ENCODE results near the gene TEDDM1. TPM values are rescaled to one million over a fixed set of nuclear protein-coding genes. Genes with fewer than 3 reads are reported as not detected.
"Not testable (repeated sequence)": the region's sequence is repeated elsewhere in the genome, so short reads cannot be mapped to it uniquely, and the experiment has no call there.

The TEDDM1 gene
- total RNA-seq, 2 donors from 2014 or later, result not detected

DNA sequence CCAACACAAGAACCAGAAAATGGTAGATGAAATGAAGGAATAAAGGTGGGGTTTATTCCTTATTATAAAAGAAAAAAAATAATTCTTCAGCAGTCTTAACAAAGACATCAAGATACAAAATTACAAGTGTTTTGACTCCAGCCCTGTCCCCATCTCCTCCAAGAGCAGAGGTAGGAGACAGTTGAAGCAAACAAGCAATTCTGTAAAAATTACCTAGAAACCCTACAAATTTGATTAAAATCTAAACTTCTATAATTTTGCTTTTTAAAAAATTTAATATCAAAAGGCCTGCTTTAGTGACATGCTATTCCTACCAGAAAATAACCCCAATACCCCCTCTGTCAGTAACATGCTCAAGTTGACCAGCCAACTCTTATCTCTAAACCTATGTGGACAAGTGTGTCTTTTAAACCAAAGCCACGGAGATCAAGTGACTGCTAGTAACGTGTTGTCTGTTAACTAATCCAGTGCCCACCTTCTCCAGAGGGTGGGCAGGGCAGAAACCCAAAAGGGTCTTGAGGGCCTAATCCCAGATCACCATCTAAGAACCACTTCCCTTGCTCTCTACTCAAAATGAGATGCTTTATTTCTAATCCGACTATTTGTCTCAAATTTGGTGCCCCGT, 17.3 kb downstream of the TEDDM1 start:
- Mint-ChIP-seq H3K27me3 (no peaks in the 10 kb centered on the region), H3K4me1 (peaks cover 8% of the 10 kb centered on the region), H3K36me3 (ENCODE audit: low read depth) (peaks cover 5% of the 10 kb centered on the region), H3K27ac (no peak overlapping the region), H3K4me3 (no peak overlapping the region)
- no peaks in the 10 kb centered on the region for H3K9me3 ChIP-seq (ENCODE audit: control insufficient read depth, low read length, poor library complexity, severe bottlenecking)
- DNase-seq (no peak), ATAC-seq (no peak)

DNA sequence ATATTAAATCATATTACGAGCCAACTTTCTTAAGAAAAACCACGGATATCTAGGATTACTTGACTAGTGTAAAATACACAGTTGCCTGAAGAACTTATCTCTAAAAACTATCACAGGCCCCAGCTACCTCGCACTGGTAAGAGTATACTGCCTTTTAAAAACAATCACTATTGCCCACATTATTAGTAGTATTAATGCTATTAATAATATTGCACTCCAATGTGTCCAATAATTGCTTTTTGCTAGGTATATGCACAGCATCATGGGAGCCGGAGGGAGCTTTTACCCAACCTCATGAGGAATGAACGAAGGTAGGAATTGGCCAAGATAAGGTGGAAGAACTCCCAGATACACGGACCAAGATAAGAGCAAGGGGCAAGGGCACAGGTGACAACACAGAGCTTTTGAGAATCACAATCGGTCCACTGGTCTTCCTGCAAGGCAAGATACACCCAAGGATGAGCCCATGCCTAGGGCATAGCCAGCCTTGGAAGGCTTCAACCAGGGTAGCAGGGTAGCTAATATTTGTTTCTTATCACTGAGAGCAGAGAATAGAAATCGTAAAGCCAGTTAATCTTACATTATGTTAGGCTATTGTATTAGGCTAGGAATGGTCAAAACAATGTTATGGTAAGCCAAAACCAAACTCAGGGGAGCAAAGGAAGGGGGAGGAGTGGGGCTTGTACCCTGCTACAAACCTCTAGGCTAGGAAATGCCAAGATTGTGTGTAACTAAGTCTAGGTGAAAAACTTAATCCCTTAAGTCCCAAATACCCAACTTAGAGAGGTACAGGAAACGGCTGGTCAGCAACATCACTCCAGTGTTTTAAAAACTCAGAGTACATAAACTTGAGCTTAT, 18.3 kb downstream of the TEDDM1 start:
- Mint-ChIP-seq H3K36me3 (ENCODE audit: low read depth) (peaks cover 2% of the 10 kb centered on the region), H3K27me3 (no peaks in the 10 kb centered on the region), H3K4me1 (peaks cover 4% of the 10 kb centered on the region)

DNA sequence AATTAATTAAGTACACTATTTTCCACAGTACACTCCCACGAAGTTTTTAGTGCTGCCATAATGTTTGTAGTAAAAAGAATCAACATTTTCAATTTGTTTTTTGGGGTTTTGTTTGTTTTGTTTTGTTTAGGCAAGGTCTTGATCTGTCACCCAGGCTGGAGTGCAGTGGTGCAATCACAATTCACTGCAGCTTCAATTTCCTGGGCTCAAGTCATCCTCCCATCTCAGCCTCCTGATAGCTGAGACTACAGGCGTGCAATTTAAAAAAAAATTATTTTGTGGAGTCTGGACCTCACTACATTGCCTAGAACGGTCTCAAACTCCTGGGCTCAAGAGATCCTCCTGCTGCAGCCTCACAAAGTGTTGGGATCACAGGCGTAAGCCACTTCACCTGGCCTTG, 20.3 kb downstream of the TEDDM1 start:
- no peaks in the 10 kb centered on the region for H3K9me3 ChIP-seq (ENCODE audit: control insufficient read depth, low read length, poor library complexity, severe bottlenecking)
- no peak for DNase-seq
- H3K4me1 Mint-ChIP-seq, result peaks cover 4% of the 10 kb centered on the region
- no peaks in the 10 kb centered on the region for H3K27me3 Mint-ChIP-seq
- no peaks in the 10 kb centered on the region for H3K36me3 Mint-ChIP-seq (ENCODE audit: low read depth)
- H3K27ac Mint-ChIP-seq, result peak overlapping the region; percentile 41
- no peak overlapping the region for H3K4me3 Mint-ChIP-seq
- ATAC-seq, result no peak

More for the DNA sequence above, 18.3 kb downstream of the TEDDM1 start:
- DNase-seq (no peak), ATAC-seq (no peak)
- Mint-ChIP-seq H3K27ac (no peak overlapping the region), H3K4me3 (no peak overlapping the region)
- H3K9me3 ChIP-seq (ENCODE audit: control insufficient read depth, low read length, poor library complexity, severe bottlenecking), result no peaks in the 10 kb centered on the region

DNA sequence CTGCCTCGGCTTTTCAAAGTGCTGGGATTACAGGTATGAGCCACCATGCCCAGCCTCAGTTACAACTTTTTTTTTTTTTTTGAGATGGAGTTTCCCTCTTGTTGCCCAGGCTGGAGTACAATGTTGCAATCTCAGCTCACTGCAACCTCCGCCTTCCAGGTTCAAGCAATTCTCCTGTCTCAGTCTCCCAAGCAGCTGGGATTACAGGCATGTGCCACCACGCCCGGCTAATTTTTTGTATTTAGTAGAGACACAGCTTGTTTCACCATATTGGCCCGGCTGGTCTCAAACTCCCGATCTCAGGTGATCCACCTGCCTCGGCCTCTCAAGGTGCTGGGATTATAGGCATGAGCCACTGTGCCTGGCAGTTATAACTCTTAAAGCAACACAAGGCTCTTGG, 20.7 kb downstream of the TEDDM1 start:
- not testable (repeated sequence) for H3K4me3 Mint-ChIP-seq; H3K27me3 Mint-ChIP-seq; ATAC-seq; DNase-seq; H3K4me1 Mint-ChIP-seq; H3K9me3 ChIP-seq (ENCODE audit: control insufficient read depth, low read length, poor library complexity, severe bottlenecking); H3K36me3 Mint-ChIP-seq (ENCODE audit: low read depth)
- peak overlapping the region; percentile 41 for H3K27ac Mint-ChIP-seq

DNA sequence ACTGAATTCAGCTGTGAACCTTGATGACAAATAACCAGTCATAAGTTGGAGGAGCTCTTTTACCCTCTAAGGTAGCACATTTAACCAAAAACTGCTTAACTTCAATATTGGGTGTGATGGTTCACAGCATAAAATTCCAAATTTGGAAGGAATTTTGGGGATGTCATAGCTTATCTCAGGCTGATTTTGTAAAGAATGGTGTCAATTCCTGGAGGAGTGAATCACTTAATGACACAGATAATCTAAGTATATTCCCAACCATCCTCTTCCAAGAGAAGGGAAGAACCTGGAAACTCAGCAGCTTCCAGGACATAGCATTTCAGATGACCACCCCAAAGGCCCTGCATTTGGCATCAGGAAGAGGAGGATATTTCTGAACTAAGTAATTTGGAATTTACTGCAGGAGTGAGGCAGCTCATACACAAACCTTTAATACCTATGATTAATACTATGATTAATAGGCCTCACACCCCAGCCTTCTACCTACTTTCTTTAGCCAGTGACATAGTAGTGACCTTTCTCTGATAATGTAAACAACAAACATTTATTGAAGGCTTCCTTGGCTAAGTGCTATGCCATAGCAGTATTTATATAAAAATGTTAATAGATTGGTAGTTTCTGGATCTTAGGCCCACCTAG, 23.4 kb downstream of the TEDDM1 start:
- DNase-seq (no peak), ATAC-seq (no peak)
- H3K9me3 ChIP-seq (ENCODE audit: control insufficient read depth, low read length, poor library complexity, severe bottlenecking), result no peaks in the 10 kb centered on the region
- H3K4me3 Mint-ChIP-seq, result no peak overlapping the region
- H3K27ac Mint-ChIP-seq, result no peak overlapping the region
- H3K27me3 Mint-ChIP-seq, result no peaks in the 10 kb centered on the region
- peaks cover 2% of the 10 kb centered on the region for H3K4me1 Mint-ChIP-seq
- H3K36me3 Mint-ChIP-seq (ENCODE audit: low read depth), result no peaks in the 10 kb centered on the region

DNA sequence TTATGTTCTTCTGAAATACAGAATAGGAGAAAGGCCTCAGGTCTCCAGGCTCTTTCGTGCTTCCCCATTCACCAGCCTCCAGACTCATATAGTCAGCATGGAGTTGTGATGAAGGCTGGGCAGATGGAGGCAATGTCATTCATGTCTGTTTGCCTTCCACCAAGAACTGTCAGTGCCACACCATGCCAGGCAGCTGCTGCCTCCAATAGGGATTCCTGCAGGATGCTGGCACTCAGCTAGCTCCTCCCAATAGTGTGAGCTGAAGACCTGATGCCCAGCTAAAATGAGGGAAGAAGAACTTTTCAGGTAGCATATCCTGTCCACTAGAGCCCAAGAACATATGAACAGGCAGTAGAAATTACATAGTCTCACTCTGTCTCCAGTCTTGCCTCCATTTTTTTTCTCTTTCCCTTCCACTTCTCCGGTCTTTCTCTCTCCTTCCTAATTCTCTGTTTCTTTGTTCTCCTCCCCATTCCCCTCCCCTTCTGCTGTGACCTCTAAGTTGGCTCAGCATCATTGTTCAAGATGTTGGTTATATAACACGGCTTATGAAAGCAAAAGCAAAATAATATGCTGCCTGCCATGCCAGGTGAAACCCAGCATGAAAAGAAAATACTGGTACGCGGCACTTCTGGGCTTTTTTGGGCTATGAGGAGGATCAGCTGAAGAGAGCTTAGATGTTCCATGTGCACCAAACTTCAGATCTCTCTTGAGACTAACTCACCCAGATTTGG, 26.2 kb downstream of the TEDDM1 start:
- no peaks in the 10 kb centered on the region for H3K9me3 ChIP-seq (ENCODE audit: control insufficient read depth, low read length, poor library complexity, severe bottlenecking)
- H3K36me3 Mint-ChIP-seq (ENCODE audit: low read depth), result no peaks in the 10 kb centered on the region
- peaks cover 2% of the 10 kb centered on the region for H3K4me1 Mint-ChIP-seq
- ATAC-seq (no peak), DNase-seq (no peak)
- no peak overlapping the region for H3K4me3 Mint-ChIP-seq
- H3K27me3 Mint-ChIP-seq, result no peaks in the 10 kb centered on the region
- H3K27ac Mint-ChIP-seq, result no peak overlapping the region

DNA sequence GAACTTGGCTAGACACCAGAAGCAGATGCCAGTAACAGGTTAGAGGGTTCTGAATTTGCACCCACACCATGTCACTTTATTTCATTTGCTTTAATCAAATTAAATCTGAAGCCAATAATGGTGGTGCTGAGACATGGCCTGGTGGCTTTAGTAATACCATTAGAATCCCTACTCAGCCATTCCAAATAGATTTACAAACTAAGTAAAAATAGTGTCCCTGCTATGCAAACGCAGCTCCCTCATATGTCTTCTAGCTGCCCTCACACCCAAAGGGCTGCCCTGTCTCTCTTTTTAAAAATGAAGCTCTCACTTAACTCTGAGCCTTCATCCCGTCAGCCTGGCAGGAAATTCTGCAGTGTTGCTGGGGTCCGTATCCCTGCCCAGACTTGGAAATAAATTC, 29.9 kb downstream of the TEDDM1 start:
- ATAC-seq, result no peak

DNA sequence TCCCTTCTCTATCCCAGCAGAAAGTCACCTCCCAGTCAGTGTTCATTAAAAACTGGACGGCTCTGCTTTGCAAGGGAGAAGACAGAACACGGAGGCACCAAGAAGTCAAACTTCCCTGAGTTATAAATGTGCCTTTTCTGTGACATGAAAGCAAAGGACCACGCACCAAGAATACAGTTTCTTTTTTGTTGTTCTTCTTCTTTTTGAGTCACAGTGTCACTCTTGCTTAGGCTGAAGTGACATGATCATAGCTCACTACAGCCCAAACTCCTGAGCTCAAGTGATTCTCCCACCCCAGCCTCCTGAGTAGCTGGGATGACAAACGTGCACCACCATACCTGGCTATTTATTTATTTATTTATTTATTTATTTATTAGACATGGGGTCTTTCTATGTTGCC, 31.6 kb downstream of the TEDDM1 start:
- no peaks in the 10 kb centered on the region for H3K36me3 Mint-ChIP-seq (ENCODE audit: low read depth)
- no peak overlapping the region for H3K27ac Mint-ChIP-seq
- peaks cover 9% of the 10 kb centered on the region for H3K27me3 Mint-ChIP-seq
- no peak for DNase-seq
- H3K4me1 Mint-ChIP-seq, result peaks cover 2% of the 10 kb centered on the region
- ATAC-seq, result no peak
- no peaks in the 10 kb centered on the region for H3K9me3 ChIP-seq (ENCODE audit: control insufficient read depth, low read length, poor library complexity, severe bottlenecking)
- H3K4me3 Mint-ChIP-seq, result no peak overlapping the region

More for the DNA sequence above, 29.9 kb downstream of the TEDDM1 start:
- H3K36me3 Mint-ChIP-seq (ENCODE audit: low read depth), result no peaks in the 10 kb centered on the region
- DNase-seq, result no peak
- H3K4me1 Mint-ChIP-seq, result peaks cover 4% of the 10 kb centered on the region
- H3K27ac Mint-ChIP-seq, result no peak overlapping the region
- H3K9me3 ChIP-seq (ENCODE audit: control insufficient read depth, low read length, poor library complexity, severe bottlenecking), result no peaks in the 10 kb centered on the region
- peaks cover 2% of the 10 kb centered on the region for H3K27me3 Mint-ChIP-seq
- no peak overlapping the region for H3K4me3 Mint-ChIP-seq

DNA sequence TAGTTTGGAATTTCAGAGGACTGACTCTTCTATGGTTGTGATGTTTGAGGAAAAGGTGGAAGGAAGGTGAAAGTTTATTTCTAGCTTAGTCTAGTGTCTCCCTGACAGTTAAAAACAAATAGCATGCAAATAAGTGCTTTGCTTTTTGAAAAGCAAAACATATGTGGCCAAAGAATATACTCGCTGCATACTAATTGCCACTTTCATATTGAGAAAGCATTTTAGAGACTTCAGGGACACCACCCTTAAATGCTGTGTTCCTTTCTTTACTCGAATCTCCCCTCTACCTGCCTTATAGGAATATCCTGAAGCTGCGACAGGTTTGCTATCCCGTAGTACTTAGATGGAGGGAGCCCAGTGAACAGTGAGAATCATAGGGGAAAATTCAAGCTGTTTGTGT, 32.1 kb downstream of the TEDDM1 start:
- ATAC-seq (no peak), DNase-seq (no peak)
- Mint-ChIP-seq H3K27ac (no peak overlapping the region), H3K36me3 (ENCODE audit: low read depth) (no peaks in the 10 kb centered on the region), H3K4me3 (no peak overlapping the region), H3K27me3 (peaks cover 9% of the 10 kb centered on the region), H3K4me1 (peaks cover 2% of the 10 kb centered on the region)
- no peaks in the 10 kb centered on the region for H3K9me3 ChIP-seq (ENCODE audit: control insufficient read depth, low read length, poor library complexity, severe bottlenecking)

DNA sequence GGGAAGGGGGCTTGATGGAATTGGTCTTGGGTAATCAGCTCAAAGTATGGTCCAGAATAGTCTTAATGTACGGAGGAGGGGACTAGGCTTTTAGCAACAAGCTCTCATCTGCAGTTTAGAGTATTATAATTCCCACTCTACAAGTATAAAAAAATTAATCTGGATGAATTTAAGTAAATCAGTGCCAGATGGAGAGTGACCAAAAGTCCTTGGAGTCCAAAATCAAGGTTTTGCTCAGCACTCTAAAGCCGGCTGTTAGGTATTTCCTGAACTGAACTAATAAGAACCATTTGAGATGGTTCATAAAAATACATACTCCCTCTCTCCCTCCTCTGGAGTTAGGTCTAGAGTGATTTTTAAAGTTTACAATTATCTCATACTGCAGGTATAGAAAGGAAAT, 32.5 kb downstream of the TEDDM1 start:
- H3K4me1 Mint-ChIP-seq, result peaks cover 2% of the 10 kb centered on the region
- DNase-seq (no peak), ATAC-seq (no peak)
- no peak overlapping the region for H3K4me3 Mint-ChIP-seq
- H3K27me3 Mint-ChIP-seq, result peaks cover 9% of the 10 kb centered on the region
- H3K9me3 ChIP-seq (ENCODE audit: control insufficient read depth, low read length, poor library complexity, severe bottlenecking), result no peaks in the 10 kb centered on the region
- H3K27ac Mint-ChIP-seq, result no peak overlapping the region
- no peaks in the 10 kb centered on the region for H3K36me3 Mint-ChIP-seq (ENCODE audit: low read depth)

DNA sequence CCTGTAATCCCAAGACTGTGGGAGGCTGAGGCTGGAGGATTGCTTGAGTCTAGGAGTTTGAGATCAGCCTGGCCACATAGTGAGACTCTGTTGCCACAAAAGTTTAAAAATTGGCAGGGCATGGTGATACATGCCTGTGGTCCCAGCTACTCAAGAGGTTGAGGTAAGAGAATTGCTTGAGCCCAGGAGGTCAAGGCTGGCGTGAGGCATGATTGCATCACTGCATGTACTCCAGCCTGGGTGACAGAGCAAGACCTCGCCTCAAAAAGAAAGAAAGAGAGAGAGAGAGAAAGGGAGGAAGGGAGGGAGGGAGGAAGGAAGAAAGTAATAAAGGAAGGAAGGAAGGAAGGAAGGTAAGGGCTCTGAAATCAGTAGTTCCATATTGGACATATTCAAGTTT, 33.9 kb downstream of the TEDDM1 start:
- no peak for ATAC-seq
- H3K4me3 Mint-ChIP-seq, result no peak overlapping the region
- no peak overlapping the region for H3K27ac Mint-ChIP-seq

DNA sequence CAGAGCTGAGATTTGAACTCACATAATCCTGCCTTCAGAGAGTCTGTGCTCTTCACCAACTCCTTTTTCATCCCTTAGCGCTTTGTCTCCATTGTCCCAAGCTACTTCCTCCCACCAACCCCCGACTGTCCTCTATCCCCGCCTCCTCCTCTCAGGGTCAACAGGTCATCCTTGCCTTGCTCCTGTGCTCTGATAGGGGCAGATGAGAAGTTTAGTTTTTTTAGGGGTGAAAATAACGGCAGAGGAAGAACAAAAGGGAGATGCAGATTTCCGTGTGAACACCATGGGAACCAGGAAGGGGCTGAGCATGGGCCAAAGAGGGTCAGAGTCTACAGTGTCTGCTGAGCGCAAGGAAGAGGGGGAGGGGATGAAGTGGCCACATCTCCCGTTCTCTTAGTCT, 40.8 kb downstream of the TEDDM1 start:
- H3K27ac Mint-ChIP-seq, result no peak overlapping the region
- peaks cover 8% of the 10 kb centered on the region for H3K27me3 Mint-ChIP-seq
- no peak overlapping the region for H3K4me3 Mint-ChIP-seq
- no peaks in the 10 kb centered on the region for H3K4me1 Mint-ChIP-seq
- ATAC-seq (no peak), DNase-seq (no peak)
- H3K36me3 Mint-ChIP-seq (ENCODE audit: low read depth), result no peaks in the 10 kb centered on the region
- no peaks in the 10 kb centered on the region for H3K9me3 ChIP-seq (ENCODE audit: control insufficient read depth, low read length, poor library complexity, severe bottlenecking)

More for the DNA sequence above, 33.9 kb downstream of the TEDDM1 start:
- H3K27me3 Mint-ChIP-seq, result peaks cover 13% of the 10 kb centered on the region
- no peaks in the 10 kb centered on the region for H3K9me3 ChIP-seq (ENCODE audit: control insufficient read depth, low read length, poor library complexity, severe bottlenecking)
- H3K4me1 Mint-ChIP-seq, result peaks cover 2% of the 10 kb centered on the region
- no peak for DNase-seq
- no peaks in the 10 kb centered on the region for H3K36me3 Mint-ChIP-seq (ENCODE audit: low read depth)

DNA sequence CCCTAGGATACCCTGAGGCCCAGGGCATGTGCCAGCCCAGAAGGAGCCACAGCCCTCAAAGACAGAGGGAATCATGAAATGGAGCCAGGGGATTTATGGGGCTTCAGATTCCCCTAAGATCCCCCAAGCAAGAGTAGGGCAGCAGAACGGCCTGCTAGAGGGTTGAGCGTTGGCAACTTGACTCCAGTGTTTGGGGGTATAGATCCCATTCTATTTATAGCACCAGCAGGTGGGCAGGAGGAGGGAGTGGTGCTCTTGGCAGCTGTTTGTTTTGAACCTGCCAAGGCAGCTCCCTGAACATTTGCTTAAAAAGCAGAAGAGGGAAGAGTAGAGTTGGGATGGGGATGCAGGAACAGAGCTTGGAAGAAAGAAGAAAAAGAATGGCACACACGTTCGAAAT, 42.6 kb downstream of the TEDDM1 start:
- Mint-ChIP-seq H3K4me1 (no peaks in the 10 kb centered on the region), H3K27ac (no peak overlapping the region), H3K27me3 (peaks cover 8% of the 10 kb centered on the region), H3K4me3 (no peak overlapping the region), H3K36me3 (ENCODE audit: low read depth) (no peaks in the 10 kb centered on the region)
- no peak for DNase-seq
- ATAC-seq, result no peak
- H3K9me3 ChIP-seq (ENCODE audit: control insufficient read depth, low read length, poor library complexity, severe bottlenecking), result no peaks in the 10 kb centered on the region

All from T-helper 17 cell (primary cell).